Endothelial cell of umbilical vein (primary cell): Measurements from ENCODE around the gene TREM2. TPM values are rescaled to one million over a fixed set of nuclear protein-coding genes. Genes with fewer than 3 reads are reported as not detected.

Experiments
- BruUV-seq: library from RNA; stranded (reverse); fragments of 400-500 nt; replicated peaks from 2 replicates; lab custom pipeline; 2021; lab: Mats Ljungman, UMichigan
- CTCF ChIA-PET: fragments of 300-600, 350-600 bp; sonication (Branson Sonifier 250); formaldehyde crosslinking; loops from one replicate; lab custom pipeline; 2021; ENCODE audit warnings: antibody characterized with exemption, inconsistent platforms; lab: Charles Lee
- POLR2A ChIA-PET: fragments of 300-600, 350-600 bp; sonication (Branson Sonifier 250); formaldehyde crosslinking; loops from one replicate; lab custom pipeline; 2021; ENCODE audit warnings: antibody characterized with exemption, inconsistent platforms; lab: Charles Lee
- DNase-seq: peaks from one replicate; pipeline ENCODE4 v3.0.0-alpha.2; 2011; ENCODE audit warnings: low read depth, low spot score
- FAIRE-seq: peaks from 2 replicates; lab custom pipeline; 2011; peaks lifted over from hg19 to GRCh38; lab: Jason Lieb, UNC
- H2AFZ ChIP-seq: 2 replicates; pipeline ENCODE4 v1.6.0; 2012; ENCODE audit warnings: low read depth, low read length, control low read depth, inconsistent platforms
- H3K27ac ChIP-seq: 2 replicates; pipeline ENCODE4 v1.5.1; 2011; ENCODE audit warnings: low read depth, mild to moderate bottlenecking, control low read depth, low read length, moderate library complexity; ENCODE audit not compliant: insufficient read depth
- H3K27me3 ChIP-seq, 2 experiments: 2 replicates each; pipeline versions ENCODE4 v1.6.0 to v1.6.1; 2011; ENCODE audit warnings: low read length in 2 of 2, mixed read lengths in 1 of 2; ENCODE audit not compliant: control insufficient read depth in 2 of 2, insufficient read depth in 2 of 2
- H3K36me3 ChIP-seq, 2 experiments: 2 replicates in 1 of 2; 3 replicates in 1 of 2; pipeline ENCODE4 v1.5.1; 2011; ENCODE audit warnings: low read length in 2 of 2, mild to moderate bottlenecking in 1 of 2, moderate library complexity in 1 of 2; ENCODE audit not compliant: control insufficient read depth in 2 of 2, insufficient read depth in 2 of 2; ENCODE audit errors: extremely low read depth in 1 of 2
- H3K4me1 ChIP-seq: 3 replicates; pipeline ENCODE4 v1.5.1; 2011; ENCODE audit warnings: mild to moderate bottlenecking, low read length; ENCODE audit not compliant: control insufficient read depth, insufficient read depth; ENCODE audit errors: extremely low read depth
- H3K4me2 ChIP-seq: 2 replicates; pipeline ENCODE4 v1.6.1; 2011; ENCODE audit warnings: low read length, control low read depth, mixed read lengths; ENCODE audit not compliant: insufficient read depth
- H3K4me3 ChIP-seq, 3 experiments: fragments of 200-600 bp in 1 of 3; sonication (generic), shearing (Covaris generic) in 1 of 3; replicated peaks in 1 of 3; 2 replicates each; pipeline ENCODE4 v1.5.1; 2011 to 2016; ENCODE audit warnings: control low read depth in 3 of 3, low read length in 3 of 3, mild to moderate bottlenecking in 2 of 3, inconsistent platforms in 1 of 3, low read depth in 1 of 3, moderate library complexity in 1 of 3; ENCODE audit not compliant: insufficient read depth in 1 of 3
- H3K79me2 ChIP-seq: 2 replicates; pipeline ENCODE4 v1.6.0; 2012; ENCODE audit warnings: low read length, inconsistent platforms; ENCODE audit not compliant: control insufficient read depth, insufficient read depth
- H3K9ac ChIP-seq: replicated peaks from 2 replicates; pipeline ENCODE3; 2011; ENCODE audit warnings: low read length, control low read depth; ENCODE audit not compliant: insufficient read depth; ENCODE audit errors: extremely low read depth
- H3K9me1 ChIP-seq: replicated peaks from 3 replicates; pipeline ENCODE4 v1.6.0; 2011; ENCODE audit warnings: mild to moderate bottlenecking, low read length; ENCODE audit not compliant: control insufficient read depth, insufficient read depth; ENCODE audit errors: extremely low read depth
- H3K9me3 ChIP-seq: replicated peaks from 2 replicates; pipeline ENCODE4 v1.5.1; 2012; ENCODE audit warnings: low read length, inconsistent platforms; ENCODE audit not compliant: control insufficient read depth, insufficient read depth
- H4K20me1 ChIP-seq: replicated peaks from 2 replicates; pipeline ENCODE3; 2011; ENCODE audit warnings: mild to moderate bottlenecking, low read length; ENCODE audit not compliant: control insufficient read depth, insufficient read depth; ENCODE audit errors: extremely low read depth
- JUN ChIP-seq: IDR thresholded peaks from 2 replicates; pipeline ENCODE4 v1.6.1; 2011; ENCODE audit warnings: borderline replicate concordance, low read depth; ENCODE audit not compliant: insufficient read length, insufficient read depth
- MYC ChIP-seq: IDR thresholded peaks from one replicate; pipeline ENCODE4 v1.6.1; 2011; ENCODE audit warnings: mild to moderate bottlenecking, low read depth, low read length
- POLR2AphosphoS5 ChIP-seq: IDR thresholded peaks from 2 replicates; pipeline ENCODE4 v1.6.1; 2012; ENCODE audit warnings: low read depth, mild to moderate bottlenecking, control low read depth, low read length, moderate library complexity; ENCODE audit not compliant: insufficient read depth
- dilution Hi-C: fragments of 300-500 bp; cut with MboI; formaldehyde crosslinking; loops from one replicate; pipeline ENCODE4 v1.15.0; 2019; ENCODE audit warnings: low sequenced_read_pairs; ENCODE audit not compliant: extremely low pct_ligation_motif_present
- intact Hi-C: fragments of 100-400 bp; cut with micrococcal nuclease; formaldehyde crosslinking; loops from one replicate; pipeline ENCODE4 v1.10.0; 2022
- polyA plus RNA-seq, 4 experiments: library from polyadenylated mRNA; depleted of rRNA in 3 of 4; stranded (reverse) in 3 of 4; unstranded in 1 of 4; fragments of >200 nt; gene quantifications; 2 replicates each; pipeline versions ENCODE4 v1.2.1 to v1.2.3, GENCODE V29; 2011 to 2012; ENCODE audit warnings: missing spikeins in 1 of 4
- total RNA-seq: library from RNA; stranded (reverse); gene quantifications from 2 replicates; pipeline ENCODE4 v1.2.3, GENCODE V29; 2021
- TF ChIP-seq, protein P1 (sequence below), 2 donors: IDR thresholded peaks; 1 replicate in 1 of 2; 2 replicates in 1 of 2; pipeline ENCODE4 v1.5.1; 2011; ENCODE audit warnings: low read length in 2 of 2, mild to moderate bottlenecking in 2 of 2, moderate library complexity in 2 of 2, control low read depth in 1 of 2, inconsistent platforms in 1 of 2, low read depth in 1 of 2; ENCODE audit not compliant: insufficient read depth in 1 of 2; ENCODE audit errors: extremely low read depth in 1 of 2
- TF ChIP-seq, protein P2 (sequence below): IDR thresholded peaks from 2 replicates; pipeline ENCODE4 v1.6.1; 2011; ENCODE audit not compliant: insufficient read depth, insufficient read length

TREM2 gene
- total and polyA plus RNA-seq, 2 donors (not counting 3 experiments of a cell fraction or from before 2014, with no cell fraction given) = not detected

DNA sequence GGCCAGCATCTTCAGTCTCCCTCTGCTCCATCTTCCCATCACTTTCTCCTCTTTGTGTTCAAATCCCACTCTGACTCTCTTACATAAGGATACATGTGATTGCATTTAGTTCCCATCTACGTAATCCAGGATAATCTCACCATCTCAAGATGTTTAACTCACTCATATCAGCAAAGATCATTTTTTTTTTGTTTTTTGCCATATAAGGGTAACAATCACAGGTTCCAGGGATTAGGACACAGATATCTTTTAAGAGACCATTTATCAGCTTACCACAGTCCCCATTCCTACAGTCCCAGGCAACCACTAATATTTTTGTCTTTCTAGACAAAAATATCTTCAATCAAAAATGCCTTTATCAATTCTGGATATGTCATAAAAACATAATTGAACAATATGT is 41.2 kb upstream of the TREM2 start:
- H3K4me2 ChIP-seq = no peak overlapping the region
- POLR2A ChIA-PET = no interaction called here
- BruUV-seq = no TSS peak
- DNase-seq (no peak), FAIRE-seq (no peak)
- CTCF ChIA-PET = interaction anchor here (2.2 kb wide), 1 partner anchor 22 kb away, joined by 8 read pairs; no protein-coding TSS in a partner anchor
- H3K9me3 ChIP-seq = no peaks in the 10 kb centered on the region
- TF ChIP-seq JUN (no peak), MYC (no peak), POLR2AphosphoS5 (no peak)
- H2AFZ ChIP-seq = no peak overlapping the region
- H3K9me1 ChIP-seq = no peaks in the 10 kb centered on the region
- no peak overlapping the region for H3K4me3 ChIP-seq
- H3K36me3 ChIP-seq = no peaks in the 10 kb centered on the region
- no peaks in the 10 kb centered on the region for H4K20me1 ChIP-seq
- H3K4me1 ChIP-seq = no peaks in the 10 kb centered on the region
- H3K27me3 ChIP-seq = peaks cover 0 to 3% of the 10 kb centered on the region in 2 experiments
- H3K79me2 ChIP-seq = no peaks in the 10 kb centered on the region
- dilution Hi-C loops = no loop called here
- no peak overlapping the region for H3K27ac ChIP-seq
- no peak overlapping the region for H3K9ac ChIP-seq
- intact Hi-C loops = no loop called here

DNA sequence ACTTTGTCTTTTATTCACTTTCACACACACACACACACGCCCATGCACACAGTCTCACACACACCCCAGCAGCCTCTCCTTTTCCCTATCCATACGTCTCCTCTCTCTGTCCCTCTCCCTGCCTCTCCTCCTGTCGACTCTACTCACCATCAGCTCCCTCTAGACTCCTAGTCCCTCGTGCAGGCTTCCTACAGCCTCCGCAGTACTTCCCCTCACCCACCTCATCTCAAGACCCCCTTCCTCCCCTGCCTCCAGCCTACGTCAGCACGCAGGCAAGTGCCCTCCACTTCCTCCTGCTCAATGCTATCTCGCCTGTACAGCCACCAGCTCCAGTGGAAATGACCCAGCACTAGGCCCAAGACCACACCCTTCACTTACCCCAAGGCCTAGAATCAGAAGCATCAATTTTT is 38.9 kb upstream of the TREM2 start:
- TF ChIP-seq POLR2AphosphoS5 (no peak), JUN (no peak), MYC (no peak)
- TF ChIP-seq, protein P1, sequence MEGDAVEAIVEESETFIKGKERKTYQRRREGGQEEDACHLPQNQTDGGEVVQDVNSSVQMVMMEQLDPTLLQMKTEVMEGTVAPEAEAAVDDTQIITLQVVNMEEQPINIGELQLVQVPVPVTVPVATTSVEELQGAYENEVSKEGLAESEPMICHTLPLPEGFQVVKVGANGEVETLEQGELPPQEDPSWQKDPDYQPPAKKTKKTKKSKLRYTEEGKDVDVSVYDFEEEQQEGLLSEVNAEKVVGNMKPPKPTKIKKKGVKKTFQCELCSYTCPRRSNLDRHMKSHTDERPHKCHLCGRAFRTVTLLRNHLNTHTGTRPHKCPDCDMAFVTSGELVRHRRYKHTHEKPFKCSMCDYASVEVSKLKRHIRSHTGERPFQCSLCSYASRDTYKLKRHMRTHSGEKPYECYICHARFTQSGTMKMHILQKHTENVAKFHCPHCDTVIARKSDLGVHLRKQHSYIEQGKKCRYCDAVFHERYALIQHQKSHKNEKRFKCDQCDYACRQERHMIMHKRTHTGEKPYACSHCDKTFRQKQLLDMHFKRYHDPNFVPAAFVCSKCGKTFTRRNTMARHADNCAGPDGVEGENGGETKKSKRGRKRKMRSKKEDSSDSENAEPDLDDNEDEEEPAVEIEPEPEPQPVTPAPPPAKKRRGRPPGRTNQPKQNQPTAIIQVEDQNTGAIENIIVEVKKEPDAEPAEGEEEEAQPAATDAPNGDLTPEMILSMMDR (IDR thresholded peaks at IDR 0.05; ENCODE audit: extremely low read depth in 1 of 2, insufficient read depth in 1 of 2, low read depth in 1 of 2, low read length in 2 of 2) = no peak
- TF ChIP-seq, protein P2, sequence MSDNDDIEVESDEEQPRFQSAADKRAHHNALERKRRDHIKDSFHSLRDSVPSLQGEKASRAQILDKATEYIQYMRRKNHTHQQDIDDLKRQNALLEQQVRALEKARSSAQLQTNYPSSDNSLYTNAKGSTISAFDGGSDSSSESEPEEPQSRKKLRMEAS = no peak
- Histone ChIP-seq H3K27me3 (peaks cover 2 to 3% of the 10 kb centered on the region in 2 experiments), H3K4me1 (no peaks in the 10 kb centered on the region), H3K9ac (no peak overlapping the region), H3K27ac (no peak overlapping the region), H3K9me1 (no peaks in the 10 kb centered on the region), H3K79me2 (no peaks in the 10 kb centered on the region), H3K36me3 (no peaks in the 10 kb centered on the region), H3K9me3 (no peaks in the 10 kb centered on the region), H3K4me3 (no peak overlapping the region), H2AFZ (no peak overlapping the region), H4K20me1 (no peaks in the 10 kb centered on the region), H3K4me2 (no peak overlapping the region)
- ChIA-PET POLR2A (no interaction called here), CTCF (interaction anchor here (1.2 to 2.2 kb wide), 2 partner anchors 10 to 20 kb away, joined by 4 to 8 read pairs; no protein-coding TSS in a partner anchor)
- intact Hi-C loops (no loop called here), dilution Hi-C loops (no loop called here)
- DNase-seq = no peak
- no TSS peak for BruUV-seq
- no peak for FAIRE-seq
